Activated naive CD4-positive, alpha-beta T cell treated with anti-CD3 and anti-CD28 coated beads, Interleukin-2, amount 50 U/mL, for 72 hours (primary cell): ENCODE measurements around the gene SRRM4. TPM values are rescaled to one million over a fixed set of nuclear protein-coding genes. Genes with fewer than 3 reads are reported as not detected.
"Not testable (repeated sequence)": the region's sequence is repeated elsewhere in the genome, so short reads cannot be mapped to it uniquely, and the experiment has no call there.

Source experiments
- ATAC-seq, 2 donors: fragments of 150-1000 bp; cut with Tn5 transposase; 2 replicates each; pipeline ENCODE4 v1.10.0; 2021; ENCODE audit warnings: mild to moderate bottlenecking in 2 of 2, moderate library complexity in 2 of 2
- DNase-seq, 2 donors: peaks; one replicate each; pipeline ENCODE4 v3.0.0; 2021 to 2022; ENCODE audit warnings: low spot score in 2 of 2
- H3K27ac Mint-ChIP-seq, 2 donors: one replicate each; pipeline ENCODE4 v1.8.0; 2022; ENCODE audit warnings: mild to moderate bottlenecking in 2 of 2, mixed read lengths in 2 of 2
- H3K36me3 Mint-ChIP-seq, 2 donors: one replicate each; pipeline ENCODE4 v1.8.0; 2022; ENCODE audit warnings: mixed read lengths in 2 of 2
- H3K9me3 Mint-ChIP-seq, 2 donors: one replicate each; pipeline ENCODE4 v1.8.0; 2022; ENCODE audit warnings: mixed read lengths in 2 of 2
- total RNA-seq, 2 donors: library from RNA; stranded (reverse); gene quantifications; one replicate each; pipeline ENCODE4 v1.2.3, GENCODE V29; 2022

SRRM4 gene
- total RNA-seq, 2 donors from 2014 or later, result not detected

DNA sequence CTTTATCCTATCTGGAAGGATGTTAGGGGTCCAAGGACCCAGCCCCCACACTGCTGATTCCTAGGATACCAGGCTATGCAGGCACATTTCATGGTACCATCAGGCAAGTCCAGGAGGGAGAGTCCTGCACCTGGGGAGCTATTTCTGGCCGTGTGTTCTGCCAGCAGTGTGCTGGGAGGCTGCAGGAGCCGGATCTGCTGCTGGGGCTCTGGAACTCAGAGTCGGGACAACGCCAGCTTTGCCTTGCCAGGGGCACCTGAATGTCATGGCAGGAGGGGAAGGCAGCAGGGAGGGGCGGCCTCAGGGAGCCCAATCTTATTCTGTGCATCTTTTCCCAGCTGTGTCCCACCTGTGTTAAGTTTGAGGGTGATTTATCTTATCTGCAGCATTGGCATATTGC is 17.8 kb downstream of the SRRM4 start:
- H3K9me3 Mint-ChIP-seq, result peaks cover 10 to 11% of the 10 kb centered on the region in 2 donors

DNA sequence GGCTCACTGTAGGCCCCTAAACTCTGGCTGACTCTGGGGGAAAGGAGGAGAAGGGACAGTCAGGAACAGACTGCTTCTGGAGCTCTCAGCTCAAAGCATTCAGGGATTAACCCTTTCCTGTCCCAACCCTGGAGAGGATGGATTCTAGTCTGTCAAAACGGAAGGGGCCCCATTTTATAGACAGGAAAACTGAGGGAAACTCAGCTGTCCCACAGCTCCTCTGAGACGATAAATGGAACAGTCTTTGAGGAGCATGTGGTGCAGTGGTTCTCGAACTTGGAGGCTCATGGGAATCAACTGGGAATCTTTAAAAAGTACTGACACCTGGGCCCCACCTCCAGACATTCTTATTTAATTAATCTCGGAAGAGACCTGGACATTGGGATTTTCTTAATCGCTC is 23.7 kb downstream of the SRRM4 start:
- no peak for ATAC-seq
- H3K36me3 Mint-ChIP-seq, result peaks cover 7 to 20% of the 10 kb centered on the region in 2 donors
- H3K27ac Mint-ChIP-seq, result no peak overlapping the region
- H3K9me3 Mint-ChIP-seq, result peaks cover 8 to 15% of the 10 kb centered on the region in 2 donors
- no peak for DNase-seq

More for the DNA sequence above, 17.8 kb downstream of the SRRM4 start:
- DNase-seq (no peak), ATAC-seq (no peak)
- Mint-ChIP-seq H3K27ac (no peak overlapping the region), H3K36me3 (no peaks in the 10 kb centered on the region)

DNA sequence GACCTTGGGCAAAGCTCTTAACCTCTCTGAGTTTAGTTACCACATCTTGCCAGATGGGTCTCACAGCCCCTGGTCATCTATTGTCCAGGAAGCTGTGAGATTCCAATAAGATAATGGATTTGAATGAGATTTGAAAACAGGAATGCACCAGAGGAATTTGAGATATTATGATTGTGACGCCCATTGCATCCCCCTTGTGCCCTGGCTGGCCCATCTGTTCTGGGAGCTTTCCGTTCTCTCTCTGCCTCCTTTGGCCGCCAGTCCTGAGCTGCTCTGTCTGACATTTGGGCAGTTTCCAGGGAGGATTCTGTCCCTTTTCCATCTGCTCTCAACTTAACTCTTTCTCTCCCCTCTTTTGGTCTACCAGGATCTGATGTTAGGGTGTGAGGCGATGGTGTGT is 24.6 kb downstream of the SRRM4 start:
- DNase-seq (no peak), ATAC-seq (no peak)
- no peak overlapping the region for H3K27ac Mint-ChIP-seq
- H3K36me3 Mint-ChIP-seq, result peaks cover 7 to 22% of the 10 kb centered on the region in 2 donors
- H3K9me3 Mint-ChIP-seq, result peaks cover 7 to 15% of the 10 kb centered on the region in 2 donors

DNA sequence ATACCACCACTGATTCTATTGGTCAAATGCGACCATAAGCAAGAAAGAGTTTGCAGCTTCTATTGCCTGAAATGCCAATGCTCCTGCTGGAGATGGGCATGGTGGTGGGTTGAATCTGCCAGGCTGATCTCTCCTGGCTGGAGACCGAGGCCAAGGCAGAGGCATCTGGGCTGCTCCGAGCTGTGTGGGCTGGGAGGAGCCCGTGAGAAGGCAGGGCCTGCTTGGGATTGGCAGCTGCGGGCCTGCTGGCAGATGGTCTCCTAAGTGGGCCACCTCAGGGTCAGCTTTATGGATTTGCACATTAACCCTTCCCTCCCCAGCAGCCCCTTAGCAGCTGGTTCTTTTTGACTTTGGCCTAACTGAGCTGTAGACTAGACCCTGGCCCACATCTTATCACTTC is 25.4 kb downstream of the SRRM4 start:
- ATAC-seq, result no peak
- Mint-ChIP-seq H3K36me3 (peaks cover 7 to 22% of the 10 kb centered on the region in 2 donors), H3K27ac (no peak overlapping the region), H3K9me3 (peaks cover 4 to 15% of the 10 kb centered on the region in 2 donors)
- no peak for DNase-seq

DNA sequence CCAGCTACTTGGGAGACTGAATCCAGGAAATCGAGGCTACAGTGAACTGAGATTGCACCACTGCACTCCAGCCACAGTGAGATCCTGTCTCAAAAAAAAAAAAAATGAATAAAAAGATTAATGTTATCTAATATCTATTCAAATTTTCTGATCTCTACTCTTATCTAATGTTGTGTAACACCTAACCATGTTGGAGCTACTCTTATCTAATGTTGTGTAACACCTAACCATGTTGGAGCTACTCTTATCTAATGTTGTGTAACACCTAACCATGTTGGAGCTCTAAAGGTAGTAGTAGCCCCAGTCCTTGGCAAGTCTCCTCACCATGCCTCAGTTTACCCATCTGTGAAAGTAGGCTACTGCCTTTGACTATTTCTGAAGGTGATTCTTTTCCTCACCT is 26.9 kb downstream of the SRRM4 start:
- not testable (repeated sequence) for H3K27ac Mint-ChIP-seq, DNase-seq, ATAC-seq
- Mint-ChIP-seq H3K36me3 (peaks cover 7 to 28% of the 10 kb centered on the region in 2 donors), H3K9me3 (peaks cover 10 to 15% of the 10 kb centered on the region in 2 donors)

DNA sequence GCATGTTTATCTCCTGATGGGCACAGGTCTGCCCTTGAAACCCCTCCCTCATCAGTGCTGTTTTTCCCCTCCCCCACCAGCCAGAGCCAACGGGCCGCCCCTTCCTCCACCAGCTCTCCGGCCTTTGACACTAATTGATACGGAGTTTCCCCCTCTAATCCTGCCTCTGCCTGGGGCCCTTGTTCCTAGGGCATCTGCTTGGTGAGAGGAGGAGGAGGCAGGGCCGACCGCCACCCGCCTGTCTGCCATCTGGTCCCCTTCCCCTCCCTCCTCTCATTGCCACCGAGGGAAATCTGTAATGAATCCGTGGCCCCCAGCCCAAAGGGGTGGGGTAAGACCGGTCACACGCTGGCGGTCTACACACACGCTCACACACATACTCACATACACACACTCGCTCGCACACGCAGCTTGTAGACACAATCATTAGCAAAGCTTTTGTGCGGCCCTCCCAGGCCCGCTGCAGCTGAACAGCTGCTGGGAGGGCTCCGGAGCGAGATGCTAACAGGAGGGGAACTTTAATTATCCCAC is 27.4 kb downstream of the SRRM4 start:
- H3K27ac Mint-ChIP-seq, result no peak overlapping the region
- ATAC-seq (no peak), DNase-seq (no peak)
- peaks cover 10 to 15% of the 10 kb centered on the region in 2 donors for H3K9me3 Mint-ChIP-seq
- H3K36me3 Mint-ChIP-seq, result peaks cover 7 to 28% of the 10 kb centered on the region in 2 donors

DNA sequence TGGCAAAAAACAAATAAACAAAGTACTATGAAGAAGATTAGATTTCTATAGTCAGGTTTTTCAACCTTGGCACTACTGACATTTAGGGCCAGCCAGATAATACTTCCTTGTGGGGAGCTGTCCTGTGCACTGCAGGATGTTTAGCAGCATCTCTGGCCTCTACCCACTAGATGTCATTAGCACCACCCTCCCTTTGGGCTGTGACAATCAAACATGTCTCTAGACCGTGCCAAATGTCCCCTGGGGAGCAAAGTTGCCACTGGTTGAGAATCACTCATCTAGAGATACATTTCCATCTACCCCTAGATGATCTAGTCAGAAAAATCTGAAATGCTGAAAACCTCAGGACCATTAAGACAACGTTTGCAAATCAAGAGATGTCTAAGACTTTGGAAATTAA is 29.9 kb downstream of the SRRM4 start:
- Mint-ChIP-seq H3K9me3 (peaks cover 10 to 14% of the 10 kb centered on the region in 2 donors), H3K36me3 (peaks cover 7 to 24% of the 10 kb centered on the region in 2 donors), H3K27ac (no peak overlapping the region)
- DNase-seq (no peak), ATAC-seq (no peak)

DNA sequence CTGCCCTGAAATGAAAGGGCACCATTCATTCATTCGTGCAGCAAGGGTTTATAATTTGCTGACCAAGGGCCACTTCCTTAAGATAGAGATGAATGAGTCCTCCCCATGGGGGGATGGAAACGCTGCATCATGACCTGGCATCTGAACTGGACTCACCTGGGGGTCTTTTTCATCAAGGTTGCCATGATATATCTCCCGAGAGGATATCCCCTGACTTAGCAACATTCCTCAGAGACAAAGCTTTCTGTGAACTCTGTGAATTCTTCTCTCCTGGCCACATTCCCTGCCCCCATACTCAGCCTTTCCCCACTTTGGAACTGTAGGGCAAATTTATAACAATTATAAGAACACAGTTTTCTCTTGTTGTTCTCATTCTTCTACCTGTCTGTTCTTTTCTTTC is 30.8 kb downstream of the SRRM4 start:
- H3K27ac Mint-ChIP-seq, result no peak overlapping the region
- DNase-seq (no peak), ATAC-seq (no peak)
- peaks cover 7 to 21% of the 10 kb centered on the region in 2 donors for H3K36me3 Mint-ChIP-seq
- H3K9me3 Mint-ChIP-seq, result peaks cover 10 to 14% of the 10 kb centered on the region in 2 donors

DNA sequence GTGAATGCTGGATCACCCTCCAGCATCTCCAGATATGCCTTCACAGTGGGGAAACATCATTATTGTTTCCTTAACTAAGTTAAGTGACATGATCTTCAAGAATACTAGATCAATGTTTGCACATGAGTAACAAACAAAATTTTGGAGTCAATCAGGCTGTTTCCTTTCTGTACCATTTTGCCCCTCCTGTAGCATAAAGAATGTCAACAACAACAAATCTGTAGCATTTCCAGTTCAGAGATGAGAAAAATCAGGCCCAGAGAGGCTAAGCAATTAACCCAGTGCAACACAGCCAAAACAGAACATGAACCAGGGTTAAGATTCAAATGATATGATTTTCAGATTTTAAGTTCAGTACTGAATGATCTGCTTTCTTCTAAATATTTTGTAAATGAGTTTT is 31.7 kb downstream of the SRRM4 start:
- H3K27ac Mint-ChIP-seq, result no peak overlapping the region
- DNase-seq (no peak), ATAC-seq (no peak)
- peaks cover 7 to 21% of the 10 kb centered on the region in 2 donors for H3K36me3 Mint-ChIP-seq
- peaks cover 10 to 14% of the 10 kb centered on the region in 2 donors for H3K9me3 Mint-ChIP-seq

DNA sequence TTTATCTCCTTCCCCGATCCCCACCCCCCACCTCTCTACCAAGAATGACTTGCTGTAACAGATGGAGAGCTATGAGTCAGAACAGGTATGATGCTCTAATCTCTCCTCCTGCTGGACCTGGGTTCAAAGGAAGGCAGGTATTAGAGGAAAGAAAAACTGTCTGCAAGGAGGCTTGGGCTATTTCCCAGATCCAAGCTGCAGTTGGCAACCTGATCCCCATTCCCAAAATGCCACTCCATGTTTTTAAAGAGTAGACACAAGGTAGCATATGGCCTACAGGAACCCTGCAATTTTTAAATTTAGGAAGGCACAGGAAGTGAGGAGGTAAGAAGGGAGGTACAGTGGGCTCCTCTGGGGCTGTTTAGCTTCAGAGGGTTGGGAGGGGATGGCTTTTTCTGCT is 33.0 kb downstream of the SRRM4 start:
- DNase-seq (no peak), ATAC-seq (no peak)
- no peak overlapping the region for H3K27ac Mint-ChIP-seq
- H3K9me3 Mint-ChIP-seq, result peaks cover 7 to 10% of the 10 kb centered on the region in 2 donors
- H3K36me3 Mint-ChIP-seq, result peaks cover 0 to 14% of the 10 kb centered on the region in 2 donors

DNA sequence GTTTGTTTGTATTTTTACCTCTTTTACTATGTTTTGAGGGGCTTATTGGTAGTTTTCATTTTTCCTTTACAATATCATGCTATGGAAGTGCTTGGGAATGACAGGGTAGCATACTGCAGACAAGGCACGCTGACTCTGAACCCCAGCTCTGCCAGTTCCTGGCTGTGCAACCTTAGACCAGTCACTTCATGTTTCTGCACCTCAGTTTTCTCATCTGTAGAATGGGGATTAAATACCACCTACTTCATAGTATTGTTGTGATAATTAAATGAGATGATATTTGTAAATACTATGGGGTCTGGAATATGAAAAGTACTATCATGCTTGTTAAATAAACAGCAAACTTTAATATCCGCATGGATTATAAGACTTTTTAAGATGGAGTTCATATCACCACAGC is 35.4 kb downstream of the SRRM4 start:
- H3K27ac Mint-ChIP-seq, result no peak overlapping the region
- H3K36me3 Mint-ChIP-seq, result peaks cover 9 to 13% of the 10 kb centered on the region in 2 donors
- no peak for DNase-seq
- peaks cover 16 to 21% of the 10 kb centered on the region in 2 donors for H3K9me3 Mint-ChIP-seq
- no peak for ATAC-seq

DNA sequence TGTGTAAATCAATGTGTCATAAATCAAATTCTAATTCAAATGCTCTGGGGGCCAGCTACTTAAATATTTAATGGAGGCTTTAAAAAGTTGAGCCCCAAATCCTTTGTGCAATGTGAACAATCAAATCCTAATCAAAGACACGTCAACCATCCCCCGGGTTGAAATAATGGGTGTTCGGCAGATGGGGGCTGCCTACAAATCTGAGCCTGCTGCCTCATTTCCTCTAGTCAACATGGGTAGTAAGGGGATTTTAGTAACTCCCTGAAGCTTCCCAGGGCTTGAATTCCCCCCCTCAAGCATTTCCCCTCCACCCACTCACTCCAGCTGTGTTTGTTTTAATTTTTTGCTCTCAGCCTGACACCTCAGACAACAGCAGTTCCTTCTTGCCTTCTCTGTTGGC is 37.8 kb downstream of the SRRM4 start:
- Mint-ChIP-seq H3K36me3 (peaks cover 7 to 9% of the 10 kb centered on the region in 2 donors), H3K27ac (no peak overlapping the region), H3K9me3 (peaks cover 18 to 19% of the 10 kb centered on the region in 2 donors)
- no peak for ATAC-seq
- DNase-seq, result no peak

DNA sequence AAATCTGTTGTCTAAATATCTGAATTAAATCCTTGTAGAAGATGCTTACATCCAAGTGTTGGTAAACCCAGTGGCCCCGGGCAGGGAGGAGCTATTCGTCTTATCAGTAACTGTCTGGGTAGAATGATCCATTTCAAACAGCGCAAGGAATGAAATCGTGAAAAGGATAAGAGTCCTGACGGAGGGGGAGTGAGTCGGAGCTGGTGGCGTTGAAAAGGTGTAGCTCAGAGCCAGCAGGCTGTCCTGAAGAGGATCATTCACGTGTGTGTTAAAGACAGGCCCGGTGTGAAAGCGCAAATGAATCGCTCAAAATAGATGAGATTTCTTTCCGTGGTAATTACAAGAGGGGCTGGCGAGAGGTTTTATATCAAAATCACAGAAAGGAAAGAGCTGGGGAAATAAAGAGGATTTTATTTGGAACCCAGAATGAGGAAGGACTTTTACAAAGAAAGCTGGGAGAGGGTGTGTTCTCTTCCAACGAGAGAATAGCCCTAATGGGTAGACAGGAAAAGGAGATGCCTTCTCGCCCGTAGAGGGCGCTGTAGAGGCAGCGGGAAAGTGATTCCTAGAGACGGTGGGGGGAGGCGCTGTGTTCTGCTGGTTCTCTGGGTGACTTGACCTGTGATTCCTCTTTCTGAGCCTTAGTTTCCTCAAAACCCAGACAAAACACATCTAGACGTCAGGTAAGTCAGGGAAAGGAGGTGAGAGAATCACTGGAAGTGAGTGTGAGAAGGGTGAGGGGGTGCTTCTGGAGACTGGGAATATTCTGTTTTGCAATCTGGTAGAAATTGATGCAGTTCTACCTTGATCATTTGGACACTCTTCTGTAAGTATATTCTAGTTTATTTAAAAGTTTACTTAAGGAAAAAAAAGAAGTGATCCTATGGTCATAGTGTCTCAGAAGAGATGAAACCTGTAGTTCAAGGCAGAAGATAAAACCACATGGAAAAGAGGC is 39.3 kb downstream of the SRRM4 start:
- Mint-ChIP-seq H3K9me3 (peaks cover 23 to 26% of the 10 kb centered on the region in 2 donors), H3K27ac (no peak overlapping the region), H3K36me3 (peaks cover 7 to 9% of the 10 kb centered on the region in 2 donors)
- ATAC-seq (no peak), DNase-seq (peak in 1 of 2 donors; percentile 31)

DNA sequence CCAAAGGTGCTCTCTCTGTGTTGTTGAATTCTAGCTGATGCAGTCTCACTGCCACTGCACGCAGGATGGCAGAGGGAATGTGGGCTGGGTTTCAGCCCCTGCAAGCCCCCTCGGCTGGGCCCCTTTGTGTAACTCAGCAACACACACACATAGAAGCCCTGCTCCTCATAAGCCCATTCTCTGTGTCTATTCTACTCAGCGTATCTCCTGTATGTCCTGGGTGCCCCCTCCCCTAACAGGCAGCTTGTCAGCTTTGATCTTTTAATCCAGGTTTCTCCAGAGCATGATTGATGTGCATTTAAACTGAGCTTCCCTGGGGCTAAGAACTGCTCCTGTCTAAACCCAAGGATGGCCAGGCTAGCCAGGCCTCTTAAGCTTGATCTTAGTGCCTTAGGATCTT is 43.0 kb downstream of the SRRM4 start:
- DNase-seq, result no peak
- Mint-ChIP-seq H3K9me3 (peaks cover 21 to 33% of the 10 kb centered on the region in 2 donors), H3K27ac (no peak overlapping the region), H3K36me3 (peaks cover 7 to 9% of the 10 kb centered on the region in 2 donors)
- ATAC-seq, result no peak

DNA sequence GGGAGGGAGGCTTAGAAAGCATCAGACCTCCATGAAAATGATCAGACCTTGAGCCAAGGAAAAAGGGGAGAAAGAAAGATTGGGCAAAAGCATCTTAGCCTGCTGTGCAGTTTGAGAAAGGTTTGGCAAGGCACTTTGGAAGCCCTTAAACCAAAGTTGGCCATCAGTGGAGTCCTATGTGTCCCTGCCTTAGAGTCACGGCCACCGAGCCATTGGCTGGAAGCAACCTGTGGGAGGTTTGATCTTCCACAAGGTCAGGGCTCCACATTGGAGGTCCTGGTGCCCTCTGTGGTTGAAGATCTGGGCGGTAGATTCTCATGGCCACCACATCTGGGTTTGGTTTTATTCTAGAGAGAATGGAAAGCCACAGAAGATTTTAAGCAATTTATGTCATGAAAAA is 44.4 kb downstream of the SRRM4 start:
- ATAC-seq, result no peak

DNA sequence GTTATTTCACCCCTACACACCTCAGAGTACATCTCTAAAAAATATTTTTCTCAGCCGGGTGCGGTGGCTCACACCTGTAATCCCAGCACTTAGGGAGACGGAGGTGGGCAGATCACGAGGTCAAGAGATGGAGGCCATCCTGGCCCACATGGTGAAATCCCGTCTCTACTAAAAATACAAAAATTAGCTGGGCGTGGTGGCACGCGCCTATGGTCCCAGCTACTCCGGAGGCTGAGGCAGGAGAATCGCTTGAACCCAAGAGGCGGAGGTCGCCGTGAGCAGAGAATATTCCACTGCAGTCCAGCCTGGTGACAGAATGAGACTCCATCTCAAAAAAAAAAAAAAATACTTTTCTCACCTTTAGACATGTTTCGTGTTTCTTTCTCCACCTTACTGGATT is 52.0 kb downstream of the SRRM4 start:
- H3K27ac Mint-ChIP-seq, DNase-seq, H3K36me3 Mint-ChIP-seq, ATAC-seq, H3K9me3 Mint-ChIP-seq: not testable (repeated sequence)

More for the DNA sequence above, 44.4 kb downstream of the SRRM4 start:
- peaks cover 0 to 2% of the 10 kb centered on the region in 2 donors for H3K36me3 Mint-ChIP-seq
- H3K9me3 Mint-ChIP-seq, result peaks cover 14 to 26% of the 10 kb centered on the region in 2 donors
- DNase-seq, result no peak
- no peak overlapping the region for H3K27ac Mint-ChIP-seq
